Nucleus accumbens (tissue), 56 donors: ENCODE measurements around the gene NCOA5.

Experiments used
- DNase-seq, 56 donors: peaks; one replicate each; lab custom pipeline; 2025; lab: John Stamatoyannopoulos, UW

Gene NCOA5

GRCh38 chr20:46089417-46090388 is at the start of gene NCOA5:
TSS of gene NCOA5 (minus strand) at chr20:46089962. CDS start at chr20:46079424, 10,538 bp downstream.
- peak; percentile 71 to 99 (median 94) for DNase-seq

- DNase-seq: no peak
Measured at GRCh38 chr20:46139266-46139889, 49.6 kb upstream of the NCOA5 start.

- DNase-seq: no peak
Measured at GRCh38 chr20:46137816-46138215, 48.1 kb upstream of the NCOA5 start.

GRCh38 chr20:46135856-46136633 is 46.3 kb upstream of the NCOA5 start:
- peak in 5 of 56 donors; percentile 6 to 42 (median 15) for DNase-seq

GRCh38 chr20:46134716-46135115 is 45.0 kb upstream of the NCOA5 start:
- no peak for DNase-seq

GRCh38 chr20:46133886-46134654 is 44.3 kb upstream of the NCOA5 start:
- DNase-seq: no peak

GRCh38 chr20:46132705-46133120 is 43.0 kb upstream of the NCOA5 start:
- peak in 50 of 56 donors; percentile 3 to 80 (median 38) for DNase-seq

GRCh38 chr20:46131396-46131795 is 41.6 kb upstream of the NCOA5 start:
- no peak for DNase-seq

- no peak for DNase-seq
Measured at GRCh38 chr20:46130534-46130933, 40.8 kb upstream of the NCOA5 start.

GRCh38 chr20:46129955-46130481 is 40.3 kb upstream of the NCOA5 start:
- DNase-seq: peak in 8 of 56 donors; percentile 5 to 24 (median 12)

GRCh38 chr20:46128310-46129151 is 38.8 kb upstream of the NCOA5 start:
- peak in 27 of 56 donors; percentile 2 to 65 (median 9) for DNase-seq

GRCh38 chr20:46127396-46128010 is 37.7 kb upstream of the NCOA5 start:
- no peak for DNase-seq

- DNase-seq: no peak
Measured at GRCh38 chr20:46126440-46127056, 36.8 kb upstream of the NCOA5 start.

GRCh38 chr20:46123482-46124245 is 33.9 kb upstream of the NCOA5 start:
- DNase-seq: no peak

GRCh38 chr20:46122516-46123481 is 33.0 kb upstream of the NCOA5 start:
- DNase-seq: no peak

GRCh38 chr20:46122071-46122470 is 32.3 kb upstream of the NCOA5 start:
- DNase-seq: no peak
